NCI-H1436 treated with DMSO at 0.1 percent for 48 hours (cell line): ENCODE results near the gene SPATA9.
"Not testable (repeated sequence)": the region's sequence is repeated elsewhere in the genome, so short reads cannot be mapped to it uniquely, and the experiment has no call there.

Experiments used
- DNase-seq: peaks from one replicate; lab custom pipeline; 2025; lab: John Stamatoyannopoulos, UW

The SPATA9 gene

GRCh38 chr5:95646226-95646568, 36.6 kb downstream of the SPATA9 start:
- DNase-seq: not testable (repeated sequence)

GRCh38 chr5:95644351-95645042, 38.3 kb downstream of the SPATA9 start:
- DNase-seq: no peak

GRCh38 chr5:95643152-95643551, 39.6 kb downstream of the SPATA9 start:
- no peak for DNase-seq

- DNase-seq: no peak
These were observed 41.0 kb downstream of the SPATA9 start for GRCh38 chr5:95641741-95642220.

GRCh38 chr5:95638632-95639031, 44.2 kb downstream of the SPATA9 start:
- DNase-seq: no peak

- DNase-seq: no peak
These were observed 48.7 kb downstream of the SPATA9 start for GRCh38 chr5:95634081-95634480.

- no peak for DNase-seq
These were observed 49.1 kb downstream of the SPATA9 start for GRCh38 chr5:95633671-95634070.

- DNase-seq: not testable (repeated sequence)
These were observed 49.8 kb downstream of the SPATA9 start for GRCh38 chr5:95632942-95633341.

- DNase-seq: no peak
These were observed 50.7 kb downstream of the SPATA9 start for GRCh38 chr5:95631991-95632675.

- no peak for DNase-seq
These were observed 51.4 kb downstream of the SPATA9 start for GRCh38 chr5:95631255-95631958.

- DNase-seq: no peak
These were observed 52.3 kb downstream of the SPATA9 start for GRCh38 chr5:95630394-95630917.

GRCh38 chr5:95628933-95629332, 53.9 kb downstream of the SPATA9 start:
- no peak for DNase-seq

- no peak for DNase-seq
These were observed 54.6 kb downstream of the SPATA9 start for GRCh38 chr5:95627971-95628810.

GRCh38 chr5:95626701-95627100, 56.1 kb downstream of the SPATA9 start:
- no peak for DNase-seq

- DNase-seq: no peak
These were observed 58.4 kb downstream of the SPATA9 start for GRCh38 chr5:95624368-95624767.

GRCh38 chr5:95623706-95624105, 59.1 kb downstream of the SPATA9 start:
- DNase-seq: no peak

- no peak for DNase-seq
These were observed 60.8 kb downstream of the SPATA9 start for GRCh38 chr5:95621839-95622629.

GRCh38 chr5:95620870-95621838, 61.6 kb downstream of the SPATA9 start:
- DNase-seq: no peak

GRCh38 chr5:95620030-95620869, 62.5 kb downstream of the SPATA9 start, which contains the start of gene GPR150:
Gene GPR150 (plus strand): TSS chr5:95620087. CDS start chr5:95620276, 189 bp downstream.
- DNase-seq: no peak
